SJCRH30 (cell line): Measurements from ENCODE around the gene USP34. TPM values are rescaled to one million over a fixed set of nuclear protein-coding genes. Genes with fewer than 3 reads are reported as not detected.
A peak's percentile ranks its signal among the peaks of the same experiment; 100 is the strongest.

Experiments
- DNase-seq, 2 experiments: peaks; one replicate each; pipeline ENCODE4 v3.0.0-alpha.2; 2015 to 2020
- H3K27ac ChIP-seq: fragments of 250-450 bp; sonication (Bioruptor Pico); 2 replicates; pipeline ENCODE4 v1.5.1; 2020; ENCODE audit warnings: mild to moderate bottlenecking, moderate library complexity
- H3K27me3 ChIP-seq: fragments of 250-450 bp; sonication (Bioruptor Pico); 2 replicates; pipeline ENCODE4 v1.5.1; 2020; ENCODE audit warnings: mild to moderate bottlenecking, moderate library complexity
- H3K36me3 ChIP-seq: fragments of 250-450 bp; sonication (Bioruptor Pico); 2 replicates; pipeline ENCODE4 v1.5.1; 2020; ENCODE audit warnings: mild to moderate bottlenecking, moderate library complexity
- H3K4me1 ChIP-seq: fragments of 250-450 bp; sonication (Bioruptor Pico); 2 replicates; pipeline ENCODE4 v1.5.1; 2020; ENCODE audit warnings: mild to moderate bottlenecking, moderate library complexity
- H3K4me3 ChIP-seq: fragments of 250-450 bp; sonication (Bioruptor Pico); 2 replicates; pipeline ENCODE4 v1.5.1; 2020; ENCODE audit warnings: mild to moderate bottlenecking, moderate library complexity
- H3K9me3 ChIP-seq: fragments of 250-450 bp; sonication (Bioruptor Pico); replicated peaks from 2 replicates; pipeline ENCODE4 v1.5.1; 2020; ENCODE audit warnings: mild to moderate bottlenecking, moderate library complexity
- total RNA-seq: library from RNA; depleted of rRNA; stranded (reverse); fragments of >200 nt; shearing (Covaris generic); gene quantifications from 2 replicates; pipeline ENCODE4 v1.2.3, GENCODE V29; 2014

Gene USP34
- total RNA-seq, 1 experiment from 2014 or later, result 133 TPM

DNA sequence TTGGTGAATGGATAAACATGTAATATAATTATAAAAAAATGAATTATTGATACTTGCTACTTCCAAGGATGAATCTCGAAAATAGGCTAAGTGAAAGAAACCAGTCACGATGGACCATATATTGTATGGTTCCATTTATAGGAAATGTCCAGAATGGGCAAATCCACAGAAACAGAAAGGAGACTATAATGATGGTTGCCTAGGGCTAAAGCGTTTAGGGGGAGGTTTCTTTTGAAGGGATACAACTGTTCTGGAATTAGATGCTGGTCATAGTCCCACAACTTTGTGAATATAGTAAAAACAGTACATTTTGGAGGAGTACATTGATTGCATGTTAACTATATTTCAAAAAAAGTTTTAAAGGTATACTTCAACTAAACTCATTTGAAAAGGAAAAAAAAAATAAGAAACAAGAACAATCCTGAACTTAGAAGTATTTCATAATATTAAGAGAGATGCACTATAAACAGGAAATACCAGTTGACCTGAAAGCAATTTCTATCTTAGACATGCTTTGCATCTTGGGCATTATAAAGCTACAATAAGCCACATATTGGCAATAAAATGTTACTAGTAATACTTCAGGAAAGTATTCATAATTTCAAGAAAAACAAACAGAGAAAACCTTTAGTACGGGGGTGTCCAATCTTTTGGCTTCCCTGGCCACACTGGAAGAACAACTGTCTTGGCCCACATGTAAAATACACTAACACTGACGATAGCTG lies 178.9 kb downstream of the USP34 start:
- Histone ChIP-seq H3K27ac (no peak overlapping the region), H3K4me1 (no peaks in the 10 kb centered on the region), H3K4me3 (no peak overlapping the region), H3K9me3 (no peaks in the 10 kb centered on the region), H3K36me3 (peaks cover 46% of the 10 kb centered on the region), H3K27me3 (no peaks in the 10 kb centered on the region)
- no peak for DNase-seq

DNA sequence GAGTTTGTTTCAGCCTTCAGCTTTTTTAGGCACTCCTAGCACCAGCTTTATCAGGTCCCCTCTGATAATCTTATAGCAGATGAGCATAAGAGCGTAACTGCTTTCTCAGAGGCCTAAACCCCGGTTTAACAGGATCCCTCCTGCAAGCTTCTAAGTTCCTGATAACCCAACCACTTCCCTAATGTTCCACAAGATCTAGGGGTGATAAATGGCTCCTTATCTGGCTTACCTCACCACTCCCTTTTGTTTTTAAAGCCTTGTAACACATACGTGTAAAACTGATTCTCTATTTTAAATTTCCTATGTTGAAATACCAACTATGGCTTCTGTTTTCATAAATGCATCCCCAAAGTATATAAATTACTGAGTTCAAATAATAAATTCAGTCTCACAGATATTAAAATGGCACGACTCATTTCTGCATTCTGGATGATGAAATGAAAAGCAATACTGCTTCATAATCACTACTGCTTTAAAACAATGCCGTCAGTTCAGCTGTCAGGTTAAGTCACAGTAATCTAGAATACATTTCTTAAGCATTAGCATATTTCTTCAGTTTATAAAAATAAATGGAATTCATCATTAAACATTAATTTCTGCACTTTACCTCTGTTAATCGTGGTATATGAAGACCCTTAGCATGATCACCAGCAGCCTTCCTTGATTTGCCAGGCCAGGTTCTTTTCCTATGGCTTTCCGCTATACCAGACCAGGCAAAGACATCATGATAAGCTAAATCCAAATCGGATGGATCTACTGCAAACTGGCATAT lies 182.6 kb downstream of the USP34 start:
- Histone ChIP-seq H3K4me3 (no peak overlapping the region), H3K27me3 (no peaks in the 10 kb centered on the region), H3K9me3 (no peaks in the 10 kb centered on the region), H3K27ac (no peak overlapping the region), H3K4me1 (no peaks in the 10 kb centered on the region), H3K36me3 (peaks cover 27% of the 10 kb centered on the region)
- no peak for DNase-seq

DNA sequence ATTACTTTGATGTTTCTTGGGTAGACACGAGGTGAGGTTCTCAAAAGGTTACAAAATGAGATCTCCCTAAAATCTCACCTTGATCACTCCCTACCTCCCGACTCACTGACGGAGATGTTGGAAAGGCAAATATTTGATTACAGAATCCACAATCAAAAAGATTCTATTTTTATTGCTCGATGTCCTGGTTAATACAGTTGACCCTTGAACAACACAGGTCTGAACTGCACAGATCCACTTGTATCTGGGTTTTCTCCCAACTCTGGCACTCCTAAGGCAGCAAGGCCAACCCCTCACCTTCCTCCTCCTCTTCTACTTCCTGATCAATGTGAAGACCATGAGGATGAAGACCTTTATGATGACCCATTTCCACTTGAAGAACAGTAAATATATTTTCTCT lies 183.6 kb downstream of the USP34 start:
- Histone ChIP-seq H3K4me1 (no peaks in the 10 kb centered on the region), H3K36me3 (peaks cover 28% of the 10 kb centered on the region), H3K4me3 (no peak overlapping the region), H3K27me3 (no peaks in the 10 kb centered on the region), H3K9me3 (no peaks in the 10 kb centered on the region), H3K27ac (no peak overlapping the region)
- DNase-seq, result no peak

DNA sequence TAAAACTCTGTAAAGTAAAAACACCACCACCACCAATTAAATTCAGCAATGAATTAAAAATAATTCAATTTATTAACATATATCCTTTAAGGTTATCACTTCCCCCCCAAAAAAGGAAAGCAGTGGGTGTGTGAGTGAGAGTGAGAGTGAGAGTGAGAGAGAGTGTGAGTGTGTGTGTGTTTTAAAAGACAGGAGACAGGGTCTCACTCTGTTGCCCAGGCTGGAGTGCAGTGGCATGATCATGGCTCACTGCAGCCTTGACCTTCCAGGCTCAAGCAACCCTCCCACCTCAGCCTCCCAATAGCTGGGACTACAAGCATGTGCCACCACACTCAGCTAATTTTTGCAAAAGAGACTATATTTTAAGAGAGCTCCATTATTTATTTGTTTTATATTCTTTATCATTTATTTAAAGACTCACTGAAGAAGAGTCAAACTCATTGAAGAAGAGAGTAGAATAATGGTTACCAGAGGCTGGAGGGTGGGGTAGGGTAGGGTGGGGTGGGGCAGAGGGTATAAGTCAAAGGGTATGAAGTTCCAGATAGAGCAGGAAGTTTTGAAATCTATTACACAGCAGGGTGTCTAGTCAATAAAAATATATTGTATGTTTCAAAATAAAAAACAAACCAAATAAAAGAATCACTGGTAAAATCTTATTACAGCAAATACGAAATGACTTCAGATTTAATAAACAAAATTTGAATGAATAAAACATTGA lies 187.3 kb downstream of the USP34 start:
- Histone ChIP-seq H3K9me3 (no peaks in the 10 kb centered on the region), H3K36me3 (peaks cover 45% of the 10 kb centered on the region), H3K4me3 (no peak overlapping the region), H3K27ac (no peak overlapping the region), H3K4me1 (no peaks in the 10 kb centered on the region), H3K27me3 (no peaks in the 10 kb centered on the region)
- DNase-seq, result no peak

DNA sequence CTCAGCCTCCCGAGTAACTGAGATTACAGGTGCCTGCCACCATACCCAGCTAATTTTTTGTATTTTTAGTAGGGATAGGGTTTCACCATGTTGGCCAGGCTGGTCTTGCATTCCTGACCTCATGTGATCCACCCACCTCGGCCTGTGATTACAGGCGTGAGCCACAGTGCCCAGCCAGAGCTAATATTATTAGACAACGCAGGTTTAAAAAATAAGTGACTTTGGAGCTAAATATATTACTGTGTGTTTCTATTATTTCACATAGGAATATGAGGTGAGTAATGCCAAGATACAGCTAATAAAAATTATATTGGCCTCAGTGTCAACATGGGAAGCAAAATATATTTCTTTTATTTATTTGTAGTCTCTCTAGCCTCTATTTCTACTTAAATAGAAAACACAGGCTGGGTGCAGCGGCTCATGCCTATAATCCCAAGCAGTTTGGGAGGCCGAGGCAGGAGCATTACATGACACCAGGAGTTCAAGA lies 188.7 kb downstream of the USP34 start:
- H3K27ac ChIP-seq, result no peak overlapping the region
- no peaks in the 10 kb centered on the region for H3K9me3 ChIP-seq
- DNase-seq, result no peak
- H3K27me3 ChIP-seq, result no peaks in the 10 kb centered on the region
- H3K4me3 ChIP-seq, result no peak overlapping the region
- peaks cover 53% of the 10 kb centered on the region for H3K36me3 ChIP-seq
- no peaks in the 10 kb centered on the region for H3K4me1 ChIP-seq

DNA sequence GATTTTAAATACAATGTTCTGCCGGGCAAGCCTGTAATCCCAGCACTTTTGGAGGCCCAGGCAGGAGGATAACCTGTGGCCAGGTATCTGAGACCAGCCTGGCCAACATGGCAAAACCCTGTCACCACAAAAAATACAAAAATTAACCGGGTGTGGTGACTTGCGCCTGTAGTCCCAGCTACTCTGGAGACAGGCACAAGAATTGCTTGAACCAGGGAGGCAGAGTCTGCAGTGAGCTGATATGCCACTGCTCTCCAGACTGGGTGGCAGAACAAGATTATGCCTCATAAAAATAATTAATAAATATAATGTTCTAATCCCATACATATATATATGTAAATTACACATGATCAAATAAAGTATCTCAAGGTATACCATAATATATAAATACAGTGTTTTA lies 189.6 kb downstream of the USP34 start:
- Histone ChIP-seq H3K4me1 (no peaks in the 10 kb centered on the region), H3K27me3 (no peaks in the 10 kb centered on the region), H3K4me3 (no peak overlapping the region), H3K9me3 (no peaks in the 10 kb centered on the region), H3K27ac (no peak overlapping the region), H3K36me3 (peaks cover 52% of the 10 kb centered on the region)
- DNase-seq, result no peak

DNA sequence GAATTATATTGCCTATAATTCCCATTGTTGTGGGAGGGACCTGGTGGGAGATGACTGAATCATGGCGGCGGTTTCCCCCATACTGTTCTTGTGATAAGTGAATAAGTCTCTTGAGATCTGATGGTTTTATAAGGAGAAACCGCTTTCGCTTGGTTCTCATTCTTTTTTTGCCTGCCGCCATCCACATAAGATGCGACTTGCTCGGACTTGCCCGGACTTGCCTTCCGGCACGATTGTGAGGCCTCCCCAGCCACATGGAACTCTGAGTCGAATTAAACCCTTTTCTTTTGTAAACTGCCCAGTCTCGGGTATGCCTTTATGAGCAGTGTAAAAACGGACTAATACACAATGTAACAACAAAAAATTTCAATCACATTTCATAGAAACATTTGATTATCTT lies 193.1 kb downstream of the USP34 start:
- Histone ChIP-seq H3K4me3 (no peak overlapping the region), H3K36me3 (peaks cover 61% of the 10 kb centered on the region), H3K27me3 (no peaks in the 10 kb centered on the region), H3K4me1 (no peaks in the 10 kb centered on the region), H3K9me3 (no peaks in the 10 kb centered on the region), H3K27ac (no peak overlapping the region)
- no peak for DNase-seq

DNA sequence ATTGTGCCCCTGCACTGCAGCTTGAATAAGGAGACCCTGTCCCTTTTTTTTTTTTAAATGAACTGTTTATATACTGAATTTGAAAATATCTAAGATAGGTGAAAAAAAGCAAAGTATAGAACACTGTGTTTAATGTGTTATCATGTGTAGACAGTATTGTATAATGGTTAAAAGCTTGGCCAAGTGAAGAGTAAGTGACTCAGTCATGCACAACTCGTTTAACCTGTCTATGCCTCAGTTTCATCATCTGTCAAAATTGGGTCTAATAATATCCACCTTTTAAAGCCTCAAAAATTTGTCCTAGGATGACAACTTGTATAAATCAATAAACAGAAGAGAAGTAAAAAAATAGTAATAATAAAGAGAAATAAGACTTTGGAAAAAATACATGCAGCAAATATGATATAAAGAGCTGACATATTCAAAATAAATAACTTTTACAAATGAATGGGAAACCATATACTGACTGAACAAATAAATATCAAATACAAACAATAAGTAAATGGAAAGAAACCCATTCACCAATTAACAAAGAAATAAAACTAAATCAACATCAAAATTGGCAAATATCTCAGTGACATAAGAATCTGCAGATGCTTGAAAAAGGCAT lies 195.2 kb downstream of the USP34 start:
- no peaks in the 10 kb centered on the region for H3K9me3 ChIP-seq
- H3K4me3 ChIP-seq, result no peak overlapping the region
- no peak overlapping the region for H3K27ac ChIP-seq
- no peaks in the 10 kb centered on the region for H3K27me3 ChIP-seq
- peaks cover 46% of the 10 kb centered on the region for H3K36me3 ChIP-seq
- H3K4me1 ChIP-seq, result no peaks in the 10 kb centered on the region
- DNase-seq, result no peak

DNA sequence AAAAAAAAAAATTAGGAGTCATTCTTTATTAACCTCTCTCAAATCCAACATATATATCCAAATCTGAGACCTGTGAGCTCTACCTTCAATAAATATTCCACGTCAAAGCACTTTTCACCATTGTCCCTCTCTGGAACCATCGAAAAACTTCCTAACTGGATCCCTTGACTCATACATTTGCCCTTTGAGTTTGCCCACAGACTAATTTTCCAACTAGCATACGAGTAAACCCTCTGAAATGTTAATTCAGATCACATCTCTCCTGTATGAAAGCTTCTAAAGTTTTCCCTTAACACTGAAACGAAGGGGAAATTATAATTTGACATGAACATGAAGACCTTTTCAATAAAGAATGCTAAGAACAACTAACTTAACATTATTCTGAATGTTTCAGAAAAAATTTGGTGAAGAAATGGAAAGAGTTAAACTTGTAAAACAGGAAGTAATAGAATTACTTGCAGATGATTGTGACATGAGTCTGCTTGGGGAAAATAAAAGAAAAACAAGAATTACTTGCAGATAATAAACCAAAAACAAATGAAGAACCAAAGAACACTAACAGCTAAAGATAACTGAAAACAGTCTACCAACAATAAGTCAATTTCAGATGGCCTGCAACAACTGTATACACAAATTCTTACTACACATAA lies 198.3 kb downstream of the USP34 start:
- no peaks in the 10 kb centered on the region for H3K27me3 ChIP-seq
- peaks cover 48% of the 10 kb centered on the region for H3K36me3 ChIP-seq
- H3K27ac ChIP-seq, result no peak overlapping the region
- H3K4me1 ChIP-seq, result no peaks in the 10 kb centered on the region
- no peak overlapping the region for H3K4me3 ChIP-seq
- no peaks in the 10 kb centered on the region; the same call in 1 of the 2 replicates for H3K9me3 ChIP-seq
- no peak for DNase-seq

DNA sequence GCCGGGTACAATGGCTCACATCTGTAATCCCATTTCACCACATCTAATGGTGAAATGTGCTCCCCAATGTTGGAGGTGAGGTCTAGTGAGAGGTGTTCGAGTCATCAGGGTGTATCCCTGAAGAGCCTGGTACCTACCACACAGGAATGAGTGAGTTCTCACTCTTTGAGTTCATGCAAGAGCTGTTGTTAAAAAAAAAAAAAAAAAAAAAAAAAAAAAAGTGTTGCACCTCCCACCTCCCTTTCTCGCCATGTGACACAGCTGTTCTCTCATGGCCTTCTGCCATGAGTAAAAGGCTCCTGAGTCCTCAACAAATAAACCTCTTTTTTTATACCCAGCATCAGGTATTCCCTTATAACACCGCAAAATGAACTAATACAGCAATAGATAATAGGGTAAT lies 202.6 kb downstream of the USP34 start:
- H3K4me3 ChIP-seq, result no peak overlapping the region
- H3K27me3 ChIP-seq, result no peaks in the 10 kb centered on the region
- H3K27ac ChIP-seq, result no peak overlapping the region
- peak; percentile 23 to 45 for DNase-seq
- H3K36me3 ChIP-seq, result peaks cover 47% of the 10 kb centered on the region
- no peaks in the 10 kb centered on the region; the same call in 1 of the 2 replicates for H3K9me3 ChIP-seq
- no peaks in the 10 kb centered on the region for H3K4me1 ChIP-seq

DNA sequence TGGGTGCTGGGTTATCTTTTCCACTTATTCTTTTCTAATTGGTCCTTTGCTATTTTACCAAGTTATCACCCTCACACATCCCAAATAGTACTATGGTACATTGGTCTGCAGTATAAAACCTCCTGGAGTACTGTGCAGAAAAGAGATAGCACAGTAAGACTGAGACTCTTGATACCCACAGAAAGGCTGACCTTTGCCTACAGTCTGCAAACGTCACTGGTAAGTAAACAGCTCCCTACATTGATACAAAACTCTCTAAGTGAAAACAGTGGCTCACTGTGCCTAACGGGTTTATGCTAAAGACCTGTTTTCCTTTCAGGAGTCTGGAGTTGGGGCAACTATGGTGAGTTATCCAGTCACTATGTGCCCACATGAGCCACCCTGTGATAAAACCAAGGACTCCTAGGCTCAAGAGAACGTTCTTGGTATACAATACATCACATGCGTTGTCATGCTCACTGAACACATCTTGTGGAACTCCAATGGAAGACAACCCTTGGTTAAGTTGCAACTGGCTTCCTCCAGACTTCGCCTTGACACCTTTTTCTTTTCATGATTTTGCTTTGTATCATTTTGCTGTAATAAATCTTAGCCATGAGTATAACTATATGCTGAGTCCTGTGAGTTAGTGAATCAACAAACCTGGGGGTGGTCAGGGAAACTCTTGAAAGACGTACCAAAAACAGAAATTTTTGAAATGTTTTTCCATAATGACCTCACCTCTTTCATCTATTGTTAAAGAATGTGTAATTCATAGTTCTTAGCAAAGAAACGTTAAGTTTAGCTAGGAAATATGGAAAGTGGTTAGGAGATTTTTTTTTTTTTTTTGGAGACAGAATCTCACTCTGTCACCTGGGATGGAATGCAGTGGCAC lies 204.0 kb downstream of the USP34 start:
- no peaks in the 10 kb centered on the region for H3K4me1 ChIP-seq
- peaks cover 49% of the 10 kb centered on the region for H3K36me3 ChIP-seq
- no peak overlapping the region for H3K4me3 ChIP-seq

DNA sequence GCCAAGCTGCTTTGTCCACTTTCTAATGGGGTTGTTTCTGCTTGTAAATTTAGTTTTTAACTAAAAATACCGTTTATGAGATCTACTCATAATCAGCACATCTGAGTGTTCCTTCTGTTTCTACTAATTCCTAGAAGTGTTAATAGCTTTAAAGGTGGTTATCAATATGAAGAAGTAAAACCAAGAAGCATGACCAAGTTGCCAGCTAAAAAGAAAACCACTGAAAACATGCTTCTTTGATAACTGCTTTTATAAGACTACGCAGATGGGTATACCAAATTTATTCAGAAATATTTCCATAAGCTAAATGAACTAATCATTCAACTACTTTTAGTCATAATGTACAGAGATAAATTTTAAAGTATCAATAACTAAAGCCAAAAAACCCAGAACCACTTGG lies 207.1 kb downstream of the USP34 start:
- no peaks in the 10 kb centered on the region for H3K27me3 ChIP-seq
- no peak for DNase-seq
- no peak overlapping the region for H3K27ac ChIP-seq
- no peak overlapping the region for H3K4me3 ChIP-seq
- H3K9me3 ChIP-seq, result no peaks in the 10 kb centered on the region; the same call in 1 of the 2 replicates
- H3K4me1 ChIP-seq, result no peaks in the 10 kb centered on the region
- H3K36me3 ChIP-seq, result peaks cover 39% of the 10 kb centered on the region

More for the DNA sequence above, 204.0 kb downstream of the USP34 start:
- H3K27me3 ChIP-seq, result no peaks in the 10 kb centered on the region
- no peak for DNase-seq
- H3K9me3 ChIP-seq, result no peaks in the 10 kb centered on the region; the same call in 1 of the 2 replicates
- no peak overlapping the region for H3K27ac ChIP-seq

DNA sequence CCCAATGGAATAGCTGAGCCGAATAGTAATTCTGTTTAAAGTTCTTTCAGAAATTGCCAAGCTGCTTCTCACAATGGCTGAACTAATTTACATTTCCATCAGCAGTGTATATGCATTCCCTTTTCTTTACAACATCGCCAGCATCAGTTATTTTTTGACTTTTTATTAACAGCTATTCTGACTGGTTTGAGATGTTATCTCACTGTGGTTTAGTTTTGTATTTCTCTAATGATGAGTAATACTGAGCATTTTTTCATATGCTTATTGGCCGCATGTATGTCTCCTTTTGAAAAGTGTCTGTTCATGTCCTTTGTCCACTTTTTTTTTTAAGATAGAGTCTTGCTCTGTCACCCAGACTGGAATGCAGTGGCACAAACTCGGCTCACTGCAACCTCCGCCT lies 208.2 kb downstream of the USP34 start:
- Histone ChIP-seq H3K27me3 (no peaks in the 10 kb centered on the region), H3K36me3 (peaks cover 29% of the 10 kb centered on the region), H3K27ac (no peak overlapping the region), H3K4me3 (no peak overlapping the region), H3K9me3 (no peaks in the 10 kb centered on the region; the same call in 1 of the 2 replicates), H3K4me1 (no peaks in the 10 kb centered on the region)
- DNase-seq, result no peak
